Activated CD4-positive, alpha-beta T cell treated with anti-CD3 and anti-CD28 coated beads, Interleukin-2, amount 10 ng/mL, durations not matched to agents 7 days and 5 days (primary cell): ENCODE measurements around the gene ZBTB40. TPM values are rescaled to one million over a fixed set of nuclear protein-coding genes. Genes with fewer than 3 reads are reported as not detected.

Experiments
- total RNA-seq, 2 experiments: library from RNA; stranded (reverse); gene quantifications; one replicate each; pipeline ENCODE4 v1.2.3, GENCODE V29; 2021

ZBTB40 gene
- total RNA-seq, 2 experiments from 2014 or later, result 18.5 to 19.0 TPM

Other genes starting within 250 kb of the ZBTB40 start
- gene EPHA8, start 111.6 kb downstream of the ZBTB40 start, total RNA-seq, result not detected
- not detected for gene C1QA, start 184.8 kb downstream of the ZBTB40 start, total RNA-seq
- gene C1QC, start 191.8 kb downstream of the ZBTB40 start, total RNA-seq, result not detected
- not detected for gene C1QB, start 201.4 kb downstream of the ZBTB40 start, total RNA-seq